HEK293T (cell line): Measurements from ENCODE around the gene MPDU1.

Source experiments
- ARNT ChIP-seq: fragments of 450-650 bp; IDR thresholded peaks from 2 replicates; pipeline ENCODE4 v1.6.1; 2017; ENCODE audit warnings: mild to moderate bottlenecking
- BHLHE40 ChIP-seq: fragments of 450-650 bp; IDR thresholded peaks from 2 replicates; pipeline ENCODE4 v1.6.1; 2016; ENCODE audit warnings: mild to moderate bottlenecking, moderate library complexity, borderline replicate concordance
- CTBP1 ChIP-seq: fragments of 450-650 bp; IDR thresholded peaks from 2 replicates; pipeline ENCODE4 v1.6.1; 2016; ENCODE audit warnings: borderline replicate concordance
- FOXA1 ChIP-seq: fragments of 450-650 bp; IDR thresholded peaks from 2 replicates; pipeline ENCODE4 v1.6.1; 2016; ENCODE audit warnings: mild to moderate bottlenecking
- FOXK2 ChIP-seq: fragments of 450-650 bp; IDR thresholded peaks from 2 replicates; pipeline ENCODE4 v1.6.1; 2016; ENCODE audit warnings: mild to moderate bottlenecking
- FOXM1 ChIP-seq: fragments of 450-650 bp; IDR thresholded peaks from 2 replicates; pipeline ENCODE4 v1.6.1; 2017; ENCODE audit warnings: mild to moderate bottlenecking, borderline replicate concordance
- LEF1 ChIP-seq: fragments of 450-650 bp; IDR thresholded peaks from 2 replicates; pipeline ENCODE4 v1.6.1; 2017; ENCODE audit warnings: mild to moderate bottlenecking, borderline replicate concordance
- SP1 ChIP-seq: fragments of 450-650 bp; IDR thresholded peaks from 2 replicates; pipeline ENCODE4 v1.6.1; 2017
- ZNF384 ChIP-seq: fragments of 450-650 bp; IDR thresholded peaks from 2 replicates; pipeline ENCODE4 v1.6.1; 2016
- TF ChIP-seq, protein P1 (sequence below): fragments of 450-650 bp; IDR thresholded peaks from 2 replicates; pipeline ENCODE4 v1.6.1; 2016

GRCh38 chr17:7589204-7589868 lies 5.7 kb downstream of the MPDU1 start:
- no peak for TF ChIP-seq ZNF384
- no peak for TF ChIP-seq SP1
- TF ChIP-seq ARNT = no peak
- no peak for TF ChIP-seq LEF1
- TF ChIP-seq FOXK2 = no peak
- no peak for TF ChIP-seq FOXM1
- TF ChIP-seq FOXA1 = no peak
- TF ChIP-seq BHLHE40 = no peak
- TF ChIP-seq, protein P1, sequence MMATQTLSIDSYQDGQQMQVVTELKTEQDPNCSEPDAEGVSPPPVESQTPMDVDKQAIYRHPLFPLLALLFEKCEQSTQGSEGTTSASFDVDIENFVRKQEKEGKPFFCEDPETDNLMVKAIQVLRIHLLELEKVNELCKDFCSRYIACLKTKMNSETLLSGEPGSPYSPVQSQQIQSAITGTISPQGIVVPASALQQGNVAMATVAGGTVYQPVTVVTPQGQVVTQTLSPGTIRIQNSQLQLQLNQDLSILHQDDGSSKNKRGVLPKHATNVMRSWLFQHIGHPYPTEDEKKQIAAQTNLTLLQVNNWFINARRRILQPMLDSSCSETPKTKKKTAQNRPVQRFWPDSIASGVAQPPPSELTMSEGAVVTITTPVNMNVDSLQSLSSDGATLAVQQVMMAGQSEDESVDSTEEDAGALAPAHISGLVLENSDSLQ = no peak
- TF ChIP-seq CTBP1 = no peak
